Stimulated activated CD8-positive, alpha-beta memory T cell treated with anti-CD3 and anti-CD28 coated beads, Interleukin-15, amount 100 ng/mL, for 24 hours (primary cell): Measurements from ENCODE around the gene EXOC6B.

ENCODE experiments used
- DNase-seq: peaks from one replicate; pipeline ENCODE4 v3.0.0-alpha.2; 2020; ENCODE audit warnings: low read depth

Gene EXOC6B

DNA sequence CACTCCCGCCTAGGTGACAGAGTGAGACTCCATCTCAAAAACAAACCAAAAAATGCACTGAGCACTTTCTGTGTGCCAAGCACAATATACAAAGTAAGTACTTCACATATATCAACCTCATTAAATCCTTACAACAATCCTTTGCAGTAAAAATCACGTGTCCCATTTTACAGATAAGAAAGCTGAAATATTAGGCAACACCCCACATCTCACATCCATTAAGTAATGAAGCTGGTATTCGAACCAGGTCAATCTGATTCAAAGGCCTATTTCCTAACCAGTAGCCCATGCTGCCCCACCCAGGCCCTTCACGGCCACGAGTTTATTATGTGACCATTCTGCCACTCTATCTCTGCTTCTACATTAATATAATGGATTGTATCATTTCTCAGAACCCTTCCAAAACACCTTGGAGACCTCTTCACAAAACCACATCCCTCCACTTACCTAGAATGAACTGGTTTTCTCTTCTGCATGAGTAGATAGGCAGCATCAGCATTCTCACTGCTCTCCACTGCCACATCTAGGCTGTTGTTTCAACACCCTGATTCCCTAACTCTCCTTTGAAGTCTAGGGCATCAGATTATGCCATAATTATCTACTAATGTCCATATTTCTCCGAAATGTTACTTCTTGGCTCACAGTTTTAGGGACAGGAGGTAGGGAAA lies 3.1 kb upstream of the EXOC6B start:
- DNase-seq: no peak

DNA sequence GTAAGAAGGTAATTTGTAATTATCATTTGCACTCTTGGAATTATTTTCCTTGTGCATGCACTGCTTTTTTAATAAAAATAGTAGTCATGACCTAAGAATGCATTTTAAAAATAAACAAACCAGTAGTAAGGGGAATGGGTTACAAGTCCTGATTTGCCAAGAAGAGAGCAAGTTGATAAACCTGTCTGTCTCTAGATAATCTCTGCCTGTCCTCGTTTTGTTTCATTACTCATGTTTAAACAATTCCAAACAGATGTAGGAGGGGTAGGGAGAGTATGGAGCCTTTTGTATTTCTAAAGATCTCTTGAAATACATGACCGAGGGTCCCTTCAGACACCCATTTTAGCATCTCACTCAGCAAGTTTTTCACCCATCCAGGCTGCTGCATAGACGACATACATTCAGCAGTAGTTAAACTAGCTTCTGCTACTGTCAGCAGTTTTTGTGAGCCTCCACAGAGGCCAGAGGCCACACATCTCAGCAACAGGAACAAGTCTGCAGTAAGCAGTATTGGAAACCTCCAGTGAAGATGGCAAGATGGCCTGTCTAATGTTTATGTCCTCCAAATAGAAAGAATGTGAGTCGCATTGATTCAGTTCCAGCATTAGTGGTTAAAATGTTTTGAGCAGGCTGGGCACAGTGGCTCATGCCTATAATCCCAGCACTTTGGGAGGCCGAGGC lies 2.3 kb upstream of the EXOC6B start:
- DNase-seq: no peak

DNA sequence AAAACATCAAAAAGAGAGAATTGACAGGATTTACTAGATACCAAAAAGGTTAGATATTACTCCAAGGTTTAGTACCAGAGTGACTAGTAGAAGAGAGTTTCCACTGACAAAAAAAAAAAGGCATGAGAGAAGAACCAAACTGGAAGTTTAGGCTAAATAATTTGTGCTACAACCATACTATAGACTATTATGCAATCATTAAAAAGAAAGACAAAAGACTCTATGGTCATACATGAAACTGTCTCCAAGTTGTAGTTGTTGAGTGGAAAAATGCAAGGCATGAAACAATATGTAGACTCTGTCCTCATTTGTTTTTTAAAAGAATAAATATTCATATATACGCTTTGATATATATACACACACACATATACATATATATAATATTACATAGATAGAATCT lies 1.7 kb upstream of the EXOC6B start:
- no peak for DNase-seq

DNA sequence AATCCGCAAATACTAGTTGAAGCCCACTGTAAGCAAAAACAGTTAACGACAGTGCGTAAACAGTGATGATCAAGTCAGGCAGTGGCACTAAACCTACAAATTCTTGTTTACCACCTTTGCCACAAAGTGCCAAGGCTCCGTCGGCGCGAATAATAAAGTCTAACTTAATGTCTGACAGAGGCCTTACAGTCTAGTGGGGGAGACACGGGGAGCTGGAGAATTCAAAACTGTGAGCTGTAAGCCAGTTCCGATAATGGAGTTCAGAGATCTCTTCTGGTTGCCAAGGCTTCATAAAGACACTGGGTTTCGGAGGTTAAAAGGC lies 284 bp upstream of the EXOC6B start:
- DNase-seq: no peak

DNA sequence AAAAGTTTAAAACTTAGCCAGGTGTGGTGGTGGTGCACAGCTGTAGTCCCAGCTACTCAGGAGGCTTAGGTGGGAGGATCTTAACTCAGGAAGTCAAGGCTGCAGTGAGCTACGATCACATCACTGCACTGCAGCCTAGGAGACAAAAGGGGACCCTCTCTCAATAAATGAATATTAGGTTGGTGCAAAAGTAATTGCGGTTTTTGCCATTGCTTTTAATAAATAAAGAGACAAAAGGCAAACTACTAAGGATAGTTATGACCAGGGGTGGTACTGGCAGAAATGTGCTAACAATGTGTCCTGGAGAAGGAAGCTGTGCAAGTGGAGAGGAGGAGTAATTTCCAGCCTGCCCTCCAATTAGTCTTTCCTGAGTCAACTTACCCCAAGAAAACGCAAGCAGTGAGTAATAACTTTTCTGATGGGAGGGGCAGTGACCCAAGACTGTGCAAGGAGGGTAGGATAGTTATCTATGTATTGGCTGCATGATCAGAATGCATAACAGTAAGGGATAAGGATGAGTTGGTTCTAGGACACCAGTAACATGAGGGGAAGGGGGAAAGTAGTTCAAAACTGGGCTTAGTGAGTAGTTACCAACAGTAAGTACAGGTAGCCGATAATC lies 1.5 kb downstream of the EXOC6B start:
- DNase-seq: no peak

DNA sequence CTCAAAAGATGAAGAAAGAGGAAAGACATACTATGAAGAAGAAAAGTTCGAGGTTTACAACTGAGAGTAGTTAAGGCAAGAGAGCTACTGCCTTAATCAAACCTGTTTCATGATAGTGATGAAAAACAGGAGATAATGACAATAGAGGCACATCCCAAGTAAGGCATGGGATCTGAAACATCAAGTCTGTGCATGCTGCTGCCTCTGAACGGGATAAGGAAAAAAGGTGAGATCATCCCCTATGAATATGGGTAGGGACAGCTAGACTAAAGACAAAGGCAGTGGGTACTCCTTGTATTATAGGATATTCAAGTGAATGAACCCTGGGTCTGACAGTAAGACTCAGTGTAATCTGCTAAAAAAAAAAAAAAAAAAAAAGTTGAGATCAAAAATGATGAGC lies 3.0 kb downstream of the EXOC6B start:
- DNase-seq: no peak

DNA sequence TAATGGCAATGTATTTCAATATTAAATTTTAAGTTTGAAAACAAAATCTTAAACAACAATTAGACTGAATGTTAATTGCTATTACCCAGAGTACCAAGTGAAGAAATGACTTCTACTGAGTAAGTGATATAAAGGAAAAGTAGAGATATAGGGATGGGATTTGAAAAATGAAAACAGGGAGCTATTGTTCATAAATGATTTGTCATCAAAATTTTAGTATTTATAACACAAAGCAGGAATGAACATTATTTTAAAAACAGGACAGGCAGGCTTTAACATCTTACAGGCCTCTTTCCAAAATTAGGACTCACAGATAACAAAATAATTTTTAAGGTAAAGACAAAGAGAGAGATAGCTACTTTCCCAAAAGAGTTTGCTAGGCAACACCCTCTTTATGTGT lies 3.9 kb downstream of the EXOC6B start:
- DNase-seq: no peak

DNA sequence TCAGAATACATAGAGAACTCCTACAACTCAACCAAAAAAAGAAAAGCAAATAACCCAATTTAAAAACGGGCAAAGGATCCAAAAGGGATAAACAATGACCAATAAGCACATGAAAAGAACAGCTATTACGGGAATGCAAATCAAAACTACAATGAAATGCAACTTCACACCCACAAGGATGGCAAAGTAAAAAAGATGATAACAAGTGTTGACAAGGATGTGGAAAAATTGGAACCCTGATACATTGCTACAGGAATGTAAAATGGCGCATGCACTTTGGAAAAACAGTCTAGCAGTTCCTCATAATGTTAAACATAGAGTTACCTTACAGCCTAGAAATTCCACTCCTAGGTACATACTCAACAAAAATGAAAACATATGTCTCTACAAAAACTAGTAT lies 4.7 kb downstream of the EXOC6B start:
- DNase-seq: no peak

DNA sequence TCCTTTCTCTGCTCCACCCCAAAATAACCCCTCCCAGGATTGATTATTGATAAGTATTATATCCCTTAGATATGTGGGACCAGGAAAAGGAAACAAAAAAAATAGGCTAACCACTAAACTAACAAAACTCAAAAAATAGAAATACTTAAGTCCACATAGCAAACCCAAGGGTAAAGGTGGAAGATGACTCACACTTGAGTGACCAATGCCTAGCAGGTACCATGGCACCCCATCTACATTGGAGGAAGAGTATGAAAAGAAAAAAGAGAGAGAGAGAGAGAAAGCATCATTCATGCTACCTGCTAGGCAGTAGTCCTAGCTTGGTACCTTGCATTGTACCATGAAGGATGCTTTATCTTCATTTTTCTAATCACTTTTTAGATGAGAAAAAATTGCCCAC lies 6.3 kb downstream of the EXOC6B start:
- DNase-seq: no peak

DNA sequence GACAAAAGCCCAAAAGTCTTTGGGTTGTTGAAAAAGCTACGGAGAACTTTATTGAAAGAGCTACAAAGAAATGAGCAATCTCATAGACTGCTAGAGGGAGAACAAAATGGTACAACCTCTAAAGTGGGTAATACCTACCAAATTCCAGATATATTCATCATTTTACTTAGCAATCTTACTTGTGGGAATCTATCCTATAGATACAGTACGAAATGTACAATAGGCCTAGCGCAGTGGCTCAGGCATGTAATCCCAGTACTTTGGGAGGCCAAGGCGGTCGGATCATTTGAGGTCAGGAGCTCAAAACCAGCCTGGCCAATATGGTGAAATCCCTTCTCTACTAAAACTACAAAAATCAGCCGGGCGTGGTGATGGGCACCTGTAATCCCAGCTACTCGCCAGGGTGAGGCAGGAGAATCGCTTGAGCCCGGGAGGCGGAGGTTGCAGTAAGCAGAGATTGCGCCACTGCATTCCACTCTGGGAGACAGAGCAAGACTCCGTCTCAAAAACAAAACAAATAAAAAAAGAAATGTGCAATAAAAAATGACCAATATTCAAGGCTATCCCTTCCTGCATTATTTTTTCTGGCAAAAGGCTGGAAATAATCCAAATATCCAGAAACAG lies 10.1 kb downstream of the EXOC6B start:
- no peak for DNase-seq

DNA sequence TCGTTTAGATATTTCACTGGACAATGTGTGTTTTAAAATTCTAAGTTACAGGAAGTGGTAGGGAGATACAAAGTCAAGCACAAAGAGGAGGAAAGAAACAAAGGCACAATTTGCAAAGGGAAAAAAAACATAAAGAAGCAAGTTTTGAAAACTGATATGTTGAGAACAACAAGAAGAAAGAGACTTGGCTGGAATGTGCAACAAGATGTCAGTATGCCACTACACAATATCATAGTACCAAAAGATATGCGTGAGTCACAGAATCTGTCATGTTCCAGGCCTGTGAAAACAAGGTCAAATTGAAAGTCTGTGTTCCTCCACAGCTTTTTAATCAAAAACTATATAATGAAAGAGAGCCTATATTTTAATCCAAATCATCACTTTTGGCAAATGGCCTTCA lies 12.0 kb downstream of the EXOC6B start:
- DNase-seq: no peak

DNA sequence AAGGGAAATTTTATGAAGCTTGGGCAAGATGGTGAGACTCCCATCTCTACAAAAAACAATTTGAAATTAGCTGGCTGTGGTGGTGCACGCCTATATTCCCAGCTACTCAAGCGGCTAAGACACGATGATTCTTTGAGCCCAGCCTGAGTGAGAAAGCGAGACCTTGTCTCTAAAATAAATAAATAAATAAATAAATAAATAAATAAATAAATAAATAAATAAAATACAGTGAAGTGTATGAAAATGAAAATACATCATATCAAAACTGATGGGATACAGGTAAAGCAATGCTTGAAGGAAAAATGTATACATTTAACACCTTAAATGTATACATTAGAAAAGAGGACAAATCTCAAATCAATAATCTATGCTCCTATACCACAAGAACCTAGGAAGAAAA lies 15.7 kb downstream of the EXOC6B start:
- no peak for DNase-seq

DNA sequence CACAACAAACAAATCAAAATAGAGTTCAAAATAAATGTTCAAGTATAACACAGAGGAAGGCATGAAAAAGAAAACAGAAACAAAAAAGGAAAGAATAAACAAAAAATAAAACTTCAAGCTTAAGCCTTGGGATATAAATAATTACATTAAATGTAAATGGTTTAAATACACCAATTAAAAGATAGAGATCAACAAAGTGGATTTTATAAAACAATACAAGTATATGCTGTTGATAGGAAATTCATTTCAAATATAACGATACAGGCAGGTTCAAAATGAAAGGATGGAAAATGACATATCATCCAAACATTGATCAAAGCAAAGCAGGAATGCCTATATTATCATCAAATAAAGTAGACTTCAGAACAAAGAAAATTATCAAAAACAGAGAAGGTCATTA lies 16.7 kb downstream of the EXOC6B start:
- DNase-seq: no peak

DNA sequence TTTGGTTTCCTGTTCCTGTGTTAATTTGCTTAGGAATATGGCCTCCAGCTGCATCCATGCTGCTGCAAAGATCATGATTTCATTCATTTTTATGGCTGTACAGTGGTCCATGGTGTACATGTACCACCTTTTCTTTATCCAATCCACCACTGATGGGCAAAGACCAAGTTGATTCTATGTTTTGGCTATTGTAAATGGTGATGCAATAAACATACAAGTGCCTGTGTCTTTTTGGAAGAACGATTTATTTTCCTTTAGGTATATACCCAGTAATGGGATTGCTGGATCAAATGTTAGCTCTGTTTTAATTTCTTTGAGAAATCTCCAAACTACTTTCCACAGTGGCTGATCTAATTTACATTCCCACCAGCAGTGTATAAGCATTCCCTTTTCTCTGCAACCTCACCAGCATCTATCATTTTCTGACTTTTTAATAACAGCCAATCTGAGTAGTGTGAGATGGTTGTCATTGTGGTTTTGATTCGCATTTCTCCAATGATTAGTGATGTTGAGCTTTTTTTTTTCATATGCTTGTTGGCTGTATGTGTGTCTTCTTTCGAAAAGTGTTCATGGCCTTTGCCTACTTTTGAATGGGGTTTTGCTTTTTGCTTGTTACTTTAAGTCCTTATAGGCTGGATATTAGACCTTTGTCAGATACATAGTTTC lies 19.4 kb downstream of the EXOC6B start:
- no peak for DNase-seq

DNA sequence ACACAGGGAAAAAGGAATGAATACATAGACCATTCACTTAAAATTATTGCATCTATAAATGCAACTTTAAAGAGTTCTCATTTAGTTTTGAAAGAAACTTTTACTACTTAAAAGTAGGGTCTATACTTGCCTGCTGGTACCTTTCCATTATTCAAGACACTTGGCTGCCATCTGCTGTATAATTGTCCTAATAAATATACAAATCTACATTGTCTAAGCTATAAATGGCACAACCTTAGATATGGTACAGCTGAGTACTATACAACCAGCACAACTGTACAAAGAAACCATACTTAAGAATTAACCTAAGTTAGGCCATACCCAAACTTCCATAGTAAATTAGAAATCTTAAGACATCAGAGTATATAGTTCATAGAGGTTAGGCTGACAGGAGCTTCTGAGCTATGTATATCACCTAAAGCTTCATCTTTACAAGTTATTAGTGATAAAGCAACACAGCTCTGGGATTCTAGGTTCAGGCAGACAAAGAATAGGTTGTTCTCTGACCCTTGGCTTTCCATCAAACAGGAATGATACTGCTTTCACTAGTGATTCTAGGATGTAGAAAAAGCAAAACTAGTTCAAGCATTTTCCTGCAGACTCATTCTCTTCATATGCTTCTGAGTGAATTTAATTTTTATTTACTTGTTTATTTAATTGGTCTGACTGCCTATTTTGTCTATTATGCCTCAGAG lies 22.1 kb downstream of the EXOC6B start:
- no peak for DNase-seq

DNA sequence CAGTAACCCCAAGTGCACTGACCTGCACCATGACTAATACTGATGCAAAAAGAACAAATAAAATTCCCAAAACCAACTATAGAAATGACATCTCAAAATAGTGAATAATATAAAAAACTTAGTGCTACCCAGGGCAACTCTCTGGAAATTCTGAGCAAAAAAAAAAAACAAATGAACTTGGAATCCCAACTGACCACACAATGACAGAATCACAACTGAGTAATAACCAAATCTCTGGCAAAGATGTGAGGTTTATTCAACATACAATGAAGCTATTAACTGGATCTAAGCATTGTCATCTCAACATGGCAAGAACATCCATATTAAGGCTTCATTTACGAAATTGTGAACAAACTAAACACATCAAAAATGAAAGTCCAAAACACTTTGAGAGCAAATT lies 22.7 kb downstream of the EXOC6B start:
- DNase-seq: no peak

DNA sequence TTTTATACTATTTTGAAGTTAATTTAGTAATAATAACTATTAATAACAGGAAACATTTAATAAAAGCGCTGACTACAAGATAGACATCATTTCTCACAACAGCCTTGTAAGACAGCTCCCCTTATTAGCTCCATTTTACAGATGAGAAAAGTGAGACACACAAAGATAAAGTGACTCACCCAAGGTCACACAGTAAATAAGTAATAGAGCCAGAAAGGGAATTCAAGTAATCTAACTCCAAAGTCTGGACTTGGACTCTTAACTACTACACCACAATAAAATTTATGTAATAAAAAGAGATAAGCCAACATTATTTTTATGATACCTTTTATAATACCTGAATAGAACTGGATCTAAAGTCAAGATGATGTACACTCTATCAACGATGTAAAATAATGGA lies 25.3 kb downstream of the EXOC6B start:
- no peak for DNase-seq

DNA sequence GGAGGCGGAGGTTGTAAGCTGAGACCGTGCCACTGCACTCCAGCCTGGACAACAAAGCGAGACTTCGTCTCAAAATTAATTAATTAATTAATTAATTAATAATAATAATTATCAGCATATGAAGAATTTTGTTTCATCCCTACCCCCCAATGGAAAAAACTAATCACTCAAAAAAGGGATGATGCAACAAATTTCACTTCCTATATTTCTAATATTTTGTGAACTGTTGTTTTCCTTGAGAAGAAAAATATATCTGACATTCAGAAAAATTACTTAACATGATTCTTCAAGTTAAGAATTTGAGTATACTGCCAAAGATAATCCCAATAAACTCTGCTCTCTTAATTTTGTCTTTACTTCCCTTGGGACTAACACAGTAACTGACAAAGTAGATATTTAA lies 28.1 kb downstream of the EXOC6B start:
- DNase-seq: no peak

DNA sequence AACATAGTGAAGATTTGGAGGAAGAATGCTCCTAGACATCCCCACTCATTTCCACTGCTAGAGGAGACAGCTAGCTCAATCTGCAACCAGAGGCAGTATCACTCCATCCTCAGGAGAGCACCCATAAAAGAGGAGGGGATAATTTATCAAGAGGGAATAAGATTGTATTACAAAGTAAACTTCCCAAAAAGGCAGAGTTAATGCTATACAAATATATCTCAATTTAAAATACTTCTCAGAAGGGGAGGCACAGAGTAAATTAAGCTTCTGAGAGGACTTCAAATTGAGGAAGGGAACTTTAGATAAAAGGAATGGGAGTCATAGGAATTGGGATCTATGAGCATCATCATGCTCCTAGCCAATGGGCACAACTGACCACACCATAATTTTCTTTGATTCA lies 29.1 kb downstream of the EXOC6B start:
- DNase-seq: no peak

DNA sequence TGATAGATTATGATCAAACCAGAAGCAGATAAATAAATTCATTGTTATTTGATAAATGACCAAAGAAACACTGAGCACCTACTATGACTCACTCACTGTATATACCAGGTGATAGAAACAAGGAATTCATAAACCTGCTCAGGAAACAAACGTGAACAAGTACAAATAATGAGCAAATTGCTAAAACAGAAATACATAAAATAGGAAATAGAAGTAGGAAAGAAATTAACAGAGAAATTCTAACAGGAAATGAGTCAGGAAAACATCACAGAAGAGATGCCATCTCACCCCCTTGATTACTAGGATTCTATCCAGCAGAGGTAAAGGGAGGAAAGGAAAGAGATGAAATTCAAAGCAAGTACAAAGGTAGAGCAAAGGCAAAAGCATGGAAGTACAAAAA lies 31.3 kb downstream of the EXOC6B start:
- no peak for DNase-seq

DNA sequence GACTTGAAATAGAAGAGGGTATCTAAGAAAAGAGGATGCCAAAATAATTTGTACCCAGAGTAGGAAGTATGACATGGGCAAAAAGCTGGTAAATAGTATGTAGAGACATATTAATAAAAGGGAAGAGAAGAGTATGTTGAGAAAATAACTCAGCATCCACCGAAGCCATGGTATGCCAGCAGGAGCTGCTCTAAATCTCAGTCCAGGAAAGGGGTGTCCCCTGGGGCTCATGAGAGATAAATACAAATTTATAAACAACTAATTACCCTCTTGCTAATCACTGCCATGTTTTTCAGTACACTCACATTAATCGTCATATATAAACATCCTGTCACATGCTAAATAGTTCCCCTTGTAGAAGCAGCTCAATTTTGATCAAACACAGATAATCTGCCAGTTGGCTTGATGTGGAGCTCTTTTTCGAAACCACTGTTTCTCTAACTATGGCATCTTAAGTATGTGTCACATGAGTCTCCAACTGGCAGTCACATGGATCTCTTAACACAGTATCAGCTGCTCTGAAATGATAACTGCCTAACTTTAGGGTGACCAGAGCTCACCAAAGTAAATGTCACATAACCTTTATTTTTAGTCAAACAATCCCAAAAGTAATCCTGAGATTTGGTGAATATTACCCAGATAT lies 31.9 kb downstream of the EXOC6B start:
- no peak for DNase-seq

DNA sequence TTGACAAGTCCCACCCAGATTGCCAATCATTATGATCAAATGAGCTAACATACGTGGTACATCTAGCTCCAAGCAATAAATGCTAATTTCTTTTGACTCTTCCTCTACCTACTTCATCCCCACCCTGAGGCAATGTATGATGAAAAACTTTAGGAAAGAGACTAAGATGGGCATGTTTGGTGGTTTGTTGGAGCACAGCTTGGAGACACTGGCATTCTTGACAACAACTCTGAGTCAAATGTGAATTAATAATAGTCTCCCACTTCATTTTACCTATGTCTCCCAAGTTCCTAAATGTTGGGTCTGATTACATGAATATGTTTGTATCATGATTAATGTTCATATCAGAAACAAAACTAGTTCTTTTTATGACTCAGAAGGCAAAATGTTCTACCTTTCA lies 36.6 kb downstream of the EXOC6B start:
- no peak for DNase-seq
